Activated CD8-positive, alpha-beta memory T cell treated with anti-CD3 and anti-CD28 coated beads for 4 hours (primary cell): ENCODE measurements around the gene ZHX3.

Experiments
- DNase-seq, 2 donors: peaks; one replicate each; pipeline ENCODE4 v3.0.0-alpha.2; 2020; ENCODE audit warnings: low read depth in 2 of 2

Gene ZHX3

GRCh38 chr20:41353530-41353929 lies 36.0 kb upstream of the ZHX3 start:
- DNase-seq: no peak

- no peak for DNase-seq
These were observed 35.1 kb upstream of the ZHX3 start for GRCh38 chr20:41352666-41353065.

GRCh38 chr20:41352106-41352505 lies 34.6 kb upstream of the ZHX3 start:
- no peak for DNase-seq

- DNase-seq: no peak
These were observed 33.0 kb upstream of the ZHX3 start for GRCh38 chr20:41350408-41350962.

- DNase-seq: no peak
These were observed 32.4 kb upstream of the ZHX3 start for GRCh38 chr20:41349943-41350342.

GRCh38 chr20:41349266-41349665 lies 31.7 kb upstream of the ZHX3 start:
- DNase-seq: no peak

GRCh38 chr20:41348430-41349172 lies 31.1 kb upstream of the ZHX3 start:
- no peak for DNase-seq

GRCh38 chr20:41347523-41348429 lies 30.2 kb upstream of the ZHX3 start:
- no peak for DNase-seq

GRCh38 chr20:41345729-41346067 lies 28.2 kb upstream of the ZHX3 start:
- DNase-seq: no peak

GRCh38 chr20:41344938-41345728 lies 27.6 kb upstream of the ZHX3 start:
- DNase-seq: no peak

- no peak for DNase-seq
These were observed 26.9 kb upstream of the ZHX3 start for GRCh38 chr20:41344477-41344876.

GRCh38 chr20:41342474-41343464 lies 25.2 kb upstream of the ZHX3 start:
- DNase-seq: no peak

- no peak for DNase-seq
These were observed 23.0 kb upstream of the ZHX3 start, which contains the start of gene LPIN3 for GRCh38 chr20:41340327-41341055. LPIN3 (plus strand) TSS chr20:41340821; CDS start chr20:41345804, 4,983 bp downstream.

- DNase-seq: peak; percentile 61 to 63
These were observed 22.4 kb upstream of the ZHX3 start for GRCh38 chr20:41339957-41340326.

GRCh38 chr20:41336711-41337492 lies 19.4 kb upstream of the ZHX3 start:
- DNase-seq: no peak

- DNase-seq: no peak
These were observed 18.1 kb upstream of the ZHX3 start for GRCh38 chr20:41335591-41335990.

- DNase-seq: no peak
These were observed 17.2 kb upstream of the ZHX3 start for GRCh38 chr20:41334443-41335421.

GRCh38 chr20:41334036-41334435 lies 16.5 kb upstream of the ZHX3 start:
- DNase-seq: no peak
